Measurements from ENCODE around the gene THOC6. TPM values are rescaled to one million over a fixed set of nuclear protein-coding genes. Genes with fewer than 3 reads are reported as not detected.
"Not testable (repeated sequence)": the region's sequence is repeated elsewhere in the genome, so short reads cannot be mapped to it uniquely, and the experiment has no call there.

Gene THOC6
- total RNA-seq, 2 donors from 2014 or later = 11.7 to 21.8 TPM

- H3K4me1 ChIP-seq = peaks cover 12% of the 10 kb centered on the region
- peak in 1 of 7 experiments; percentile 32 for TF ChIP-seq CTCF (IDR thresholded peaks at IDR 0.05)
- H3K36me3 ChIP-seq (replicated peaks in 1 of 2; ENCODE audit: insufficient read depth in 1 of 2, low read depth in 2 of 2); H3K27me3 ChIP-seq; intact Hi-C loops (cut with DNase I); H3K4me3 ChIP-seq; H3K9me3 ChIP-seq; H3K27ac ChIP-seq: not testable (repeated sequence)
- 39 to 54% methylated on average over 7 to 9 of the region's 18 CpGs for WGBS, 2 donors
- DNase-seq = peak in 1 of 4 donors; percentile 43
- ATAC-seq = peak; percentile 30
Measured at GRCh38 chr16:3072576-3073263, 48.9 kb downstream of the THOC6 start.

DNA sequence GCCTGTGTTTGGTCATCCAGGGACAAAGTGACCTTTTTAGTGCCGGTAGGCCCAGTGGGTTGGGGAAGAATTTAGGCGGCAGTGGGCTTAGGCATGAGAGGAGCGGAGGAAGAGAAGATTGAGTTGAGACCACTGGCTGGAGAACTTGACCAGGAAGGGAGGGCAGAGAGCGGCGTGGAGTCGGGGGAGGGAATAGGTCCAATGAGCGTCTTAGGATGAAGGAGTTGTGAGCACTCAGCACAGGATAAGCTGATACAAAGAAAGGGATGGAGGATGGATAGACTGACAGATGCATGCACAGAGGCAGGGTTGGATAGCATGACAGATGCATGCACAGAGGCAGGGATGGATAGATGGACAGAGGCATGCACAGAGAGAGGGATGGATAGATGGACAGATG is 49.6 kb downstream of the THOC6 start:
- ATAC-seq (no peak), DNase-seq (no peak)
- no peaks in the 10 kb centered on the region for H3K9me3 ChIP-seq
- H3K36me3 ChIP-seq (replicated peaks in 1 of 2; ENCODE audit: insufficient read depth in 1 of 2, low read depth in 2 of 2) = peaks cover 4 to 5% of the 10 kb centered on the region in 2 donors
- no peak overlapping the region for H3K4me3 ChIP-seq
- H3K27ac ChIP-seq = no peak overlapping the region
- H3K27me3 ChIP-seq = no peaks in the 10 kb centered on the region
- H3K4me1 ChIP-seq = peaks cover 12% of the 10 kb centered on the region
- TF ChIP-seq POLR2A (IDR thresholded peaks at IDR 0.05) (no peak), CTCF (IDR thresholded peaks at IDR 0.05) (no peak)
- intact Hi-C loops (cut with DNase I) = no loop called here
- 80 to 83% methylated on average over 7 of the region's 7 CpGs for WGBS, 2 donors

GRCh38 chr16:3074860-3075522 is 51.2 kb downstream of the THOC6 start:
- ATAC-seq (no peak), DNase-seq (peak in 1 of 4 donors; percentile 38)
- Histone ChIP-seq H3K27ac (no peak overlapping the region), H3K36me3 (replicated peaks in 1 of 2; ENCODE audit: insufficient read depth in 1 of 2, low read depth in 2 of 2) (no peaks in the 10 kb centered on the region), H3K27me3 (no peaks in the 10 kb centered on the region), H3K9me3 (no peaks in the 10 kb centered on the region), H3K4me3 (no peak overlapping the region), H3K4me1 (peaks cover 9% of the 10 kb centered on the region)
- intact Hi-C loops (cut with DNase I) = no loop called here
- WGBS, 2 donors = 52 to 63% methylated on average over 9 of the region's 9 CpGs
- TF ChIP-seq CTCF (IDR thresholded peaks at IDR 0.05) (no peak), POLR2A (IDR thresholded peaks at IDR 0.05) (peak in 1 of 3 donors; percentile 15)

DNA sequence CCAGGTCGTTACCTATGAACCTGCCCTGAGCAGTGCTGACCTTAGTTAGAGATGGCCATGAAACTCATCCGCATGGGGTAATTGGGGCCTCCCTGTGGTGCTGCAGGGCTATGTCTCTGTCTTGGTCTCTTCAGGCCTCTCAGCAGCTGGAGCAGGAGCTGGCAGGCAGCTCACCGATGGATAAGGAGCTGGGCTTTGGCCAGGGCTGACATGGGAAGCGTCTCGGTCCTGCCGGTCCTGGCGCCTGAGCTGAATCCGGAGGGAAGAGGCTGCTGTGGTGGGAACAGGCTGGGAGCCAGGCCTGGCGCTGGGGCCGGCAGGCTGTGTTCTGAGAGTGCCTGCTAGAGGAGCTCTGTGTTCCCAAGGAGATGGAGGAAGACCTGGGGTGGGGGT is 51.7 kb downstream of the THOC6 start:
- H3K27me3 ChIP-seq = no peaks in the 10 kb centered on the region
- peaks cover 9% of the 10 kb centered on the region for H3K4me1 ChIP-seq
- WGBS, 2 donors = 36 to 49% methylated on average over 5 to 8 of the region's 10 CpGs
- H3K27ac ChIP-seq = no peak overlapping the region
- ATAC-seq (no peak), DNase-seq (no peak)
- intact Hi-C loops (cut with DNase I) = no loop called here
- TF ChIP-seq CTCF (IDR thresholded peaks at IDR 0.05) (no peak), POLR2A (IDR thresholded peaks at IDR 0.05) (no peak)
- H3K36me3 ChIP-seq (replicated peaks in 1 of 2; ENCODE audit: insufficient read depth in 1 of 2, low read depth in 2 of 2) = no peaks in the 10 kb centered on the region
- no peaks in the 10 kb centered on the region for H3K9me3 ChIP-seq
- H3K4me3 ChIP-seq = no peak overlapping the region

- ATAC-seq; H3K4me3 ChIP-seq; H3K27ac ChIP-seq; H3K9me3 ChIP-seq; H3K36me3 ChIP-seq (replicated peaks in 1 of 2; ENCODE audit: insufficient read depth in 1 of 2, low read depth in 2 of 2); intact Hi-C loops (cut with DNase I); DNase-seq; H3K27me3 ChIP-seq; H3K4me1 ChIP-seq: not testable (repeated sequence)
- 90 to 92% methylated on average over 6 of the region's 6 CpGs for WGBS, 2 donors
Measured at GRCh38 chr16:3075946-3076345, 52.1 kb downstream of the THOC6 start.

Measured in body of pancreas (tissue), 4 donors.